GM23338 (cell line): Measurements from ENCODE around the gene MANEA.

Source experiments
- CREB1 ChIP-seq: fragments of 250-450 bp; sonication (Bioruptor Pico); IDR thresholded peaks from 2 replicates; pipeline ENCODE4 v1.5.0; 2020; ENCODE audit warnings: low read depth, mild to moderate bottlenecking, moderate library complexity
- CTCF ChIP-seq, 2 experiments: fragments of 200-600 bp in 1 of 2; sonication (generic) in 1 of 2; conservative IDR thresholded peaks; 2 replicates each; pipeline versions ENCODE4 v1.5.1 to v1.6.1; 2016 to 2017; ENCODE audit warnings: antibody characterized with exemption in 2 of 2, low read depth in 2 of 2, mild to moderate bottlenecking in 2 of 2, moderate library complexity in 1 of 2
- ETS1 ChIP-seq: IDR thresholded peaks from 2 replicates; pipeline ENCODE4 v1.6.1; 2016; ENCODE audit warnings: antibody characterized with exemption
- EZH2 ChIP-seq: fragments of 200-600 bp; sonication (generic); IDR thresholded peaks from one replicate; pipeline ENCODE4 v1.8.0; 2017; ENCODE audit warnings: antibody characterized with exemption, mild to moderate bottlenecking, low read depth; ENCODE audit not compliant: unreplicated experiment
- EZH2phosphoT487 ChIP-seq: fragments of 200-600 bp; sonication (generic); IDR thresholded peaks from one replicate; pipeline ENCODE4 v1.8.1; 2018; ENCODE audit warnings: antibody characterized with exemption; ENCODE audit not compliant: unreplicated experiment
- JUNB ChIP-seq: IDR thresholded peaks from one replicate; pipeline ENCODE4 v1.6.1; 2016; ENCODE audit warnings: antibody characterized with exemption; ENCODE audit not compliant: unreplicated experiment
- NANOG ChIP-seq: IDR thresholded peaks from 2 replicates; pipeline ENCODE4 v1.6.1; 2016; ENCODE audit warnings: antibody characterized with exemption, borderline replicate concordance
- POLR2AphosphoS5 ChIP-seq: IDR thresholded peaks from 2 replicates; pipeline ENCODE4 v1.6.1; 2016; ENCODE audit warnings: antibody characterized with exemption, low read depth
- REST ChIP-seq: IDR thresholded peaks from one replicate; pipeline ENCODE4 v1.6.1; 2018; ENCODE audit warnings: antibody characterized with exemption; ENCODE audit not compliant: unreplicated experiment
- STAT1 ChIP-seq: IDR thresholded peaks from one replicate; pipeline ENCODE4 v1.6.1; 2016; ENCODE audit warnings: antibody characterized with exemption; ENCODE audit not compliant: unreplicated experiment
- ZNF114 ChIP-seq: fragments of 250-450 bp; sonication (Bioruptor Pico); IDR thresholded peaks from 2 replicates; pipeline ENCODE4 v1.5.0; 2020; ENCODE audit warnings: mild to moderate bottlenecking, moderate library complexity
- ZNF331 ChIP-seq: fragments of 250-450 bp; sonication (Bioruptor Pico); IDR thresholded peaks from 2 replicates; pipeline ENCODE4 v1.5.0; 2020; ENCODE audit warnings: low read depth, mild to moderate bottlenecking, moderate library complexity

- no peak for TF ChIP-seq EZH2
- no peak for TF ChIP-seq CTCF (conservative IDR thresholded peaks at IDR 0.05; ENCODE audit: low read depth in 2 of 2)
- TF ChIP-seq REST: no peak
- TF ChIP-seq CREB1 (CRISPR knock-in tag): no peak
- TF ChIP-seq POLR2AphosphoS5: no peak
- no peak for TF ChIP-seq ZNF114
- no peak for TF ChIP-seq JUNB
- TF ChIP-seq EZH2phosphoT487: no peak
- TF ChIP-seq NANOG: no peak
- no peak for TF ChIP-seq ZNF331 (CRISPR knock-in tag)
- no peak for TF ChIP-seq ETS1
- TF ChIP-seq STAT1: no peak
These were observed 76.8 kb downstream of the MANEA start for GRCh38 chr6:95654176-95654575.
